NCI-H345 (cell line): ENCODE data around the gene ZBTB44.
"Not testable (repeated sequence)": the region's sequence is repeated elsewhere in the genome, so short reads cannot be mapped to it uniquely, and the experiment has no call there.

Experiments
- DNase-seq: peaks from one replicate; lab custom pipeline; 2025; lab: John Stamatoyannopoulos, UW

Gene ZBTB44

GRCh38 chr11:130246738-130247137, 68.0 kb downstream of the ZBTB44 start:
- DNase-seq = no peak

GRCh38 chr11:130246270-130246669, 68.4 kb downstream of the ZBTB44 start:
- DNase-seq = no peak

GRCh38 chr11:130245375-130245774, 69.3 kb downstream of the ZBTB44 start:
- not testable (repeated sequence) for DNase-seq

GRCh38 chr11:130244848-130245247, 69.9 kb downstream of the ZBTB44 start:
- no peak for DNase-seq

DNA sequence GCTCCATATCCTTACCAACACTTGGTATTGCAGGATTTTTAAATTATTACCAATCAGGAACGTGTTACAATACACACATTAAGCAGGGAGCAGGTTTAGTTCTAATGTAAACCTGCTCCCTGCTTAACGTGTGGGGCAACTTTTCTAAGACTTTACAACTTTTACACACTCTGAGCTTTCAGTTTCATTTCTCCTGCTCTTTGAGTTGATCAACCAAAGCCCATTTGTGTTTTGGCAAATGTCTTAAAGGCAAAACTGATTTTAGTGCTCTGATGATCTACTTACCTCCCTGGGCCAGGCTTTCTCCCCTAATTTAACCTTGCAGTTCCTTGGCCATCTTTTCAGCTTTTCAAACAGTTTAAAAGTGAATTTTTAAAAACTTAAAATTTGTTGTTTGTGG, 70.9 kb downstream of the ZBTB44 start:
- DNase-seq = no peak

GRCh38 chr11:130241713-130242112, 73.0 kb downstream of the ZBTB44 start:
- DNase-seq = no peak

DNA sequence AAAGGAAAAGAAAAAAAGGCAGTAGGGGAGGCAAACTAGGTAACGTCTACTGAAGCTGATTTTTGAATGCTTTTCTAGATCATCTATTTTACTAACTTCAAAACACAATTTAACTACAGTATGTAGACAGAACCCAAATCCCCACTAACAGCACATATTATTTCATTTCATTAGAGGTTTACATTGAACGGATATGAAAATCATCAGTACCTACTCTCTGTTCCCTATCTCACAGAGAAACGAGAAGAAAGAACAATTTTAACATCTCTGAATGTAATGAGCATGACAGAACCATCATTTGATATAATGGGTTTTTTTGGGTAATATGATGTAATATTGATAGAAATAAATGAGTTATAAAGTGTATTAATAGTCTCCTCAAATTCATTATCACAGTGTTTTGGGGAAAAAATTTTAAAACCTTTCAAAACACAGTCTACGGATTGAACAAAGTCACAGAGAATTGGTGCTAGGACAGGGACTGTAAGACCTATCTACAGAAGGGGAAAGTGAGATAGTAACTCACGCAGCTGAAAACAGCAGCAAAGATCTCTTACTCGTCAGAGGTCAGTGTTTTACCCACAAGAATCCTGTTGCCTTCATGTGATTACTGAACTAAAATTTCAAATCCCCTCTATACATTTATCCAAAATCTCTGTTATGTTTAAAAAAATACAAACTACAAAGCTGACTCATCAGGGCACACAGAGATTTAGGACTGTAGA, 77.3 kb downstream of the ZBTB44 start:
- DNase-seq = no peak

DNA sequence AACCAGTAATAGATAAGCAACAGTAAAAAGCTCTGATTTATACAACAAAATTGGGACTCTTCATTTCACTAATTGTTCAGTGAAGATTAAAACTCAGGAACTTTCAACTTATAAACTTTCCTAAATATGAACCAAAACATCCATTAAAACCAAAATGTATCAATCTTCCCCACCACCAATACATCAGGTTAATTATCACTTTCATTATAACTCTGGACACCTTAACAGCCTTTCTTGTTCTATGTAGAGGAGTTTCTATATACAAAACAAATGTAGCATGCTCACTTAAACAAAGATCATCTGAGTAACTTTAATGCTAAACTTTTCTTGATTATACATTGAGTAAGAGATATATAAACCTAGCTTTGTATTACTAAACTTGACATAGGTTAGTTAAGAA, 80.4 kb downstream of the ZBTB44 start:
- no peak for DNase-seq

- not testable (repeated sequence) for DNase-seq
Observed at GRCh38 chr11:130233888-130234287, 80.8 kb downstream of the ZBTB44 start.

GRCh38 chr11:130233486-130233885, 81.2 kb downstream of the ZBTB44 start:
- DNase-seq = not testable (repeated sequence)

DNA sequence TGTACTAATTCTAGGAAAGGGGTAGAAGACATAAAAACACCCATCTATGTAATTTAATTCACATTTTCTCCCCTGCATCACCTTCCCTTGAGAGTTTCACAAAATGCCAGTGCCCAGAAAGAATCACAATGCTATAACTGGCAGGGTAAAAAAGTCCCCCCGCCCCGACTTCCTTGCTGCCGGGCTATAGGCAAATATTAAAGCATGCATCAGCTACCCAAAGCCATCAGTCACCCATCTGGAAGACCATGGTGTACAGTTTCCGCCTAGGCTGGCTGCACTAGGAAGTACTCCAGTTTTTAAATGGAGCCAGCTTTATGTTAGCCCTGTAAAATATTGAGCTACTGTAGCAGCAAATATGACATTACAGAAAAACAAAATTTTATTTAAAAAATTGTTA, 87.3 kb downstream of the ZBTB44 start:
- no peak for DNase-seq

GRCh38 chr11:130223291-130223971, 91.3 kb downstream of the ZBTB44 start:
- no peak for DNase-seq

GRCh38 chr11:130220311-130221035, 94.2 kb downstream of the ZBTB44 start:
- DNase-seq = no peak

- no peak for DNase-seq
Observed at GRCh38 chr11:130219148-130219547, 95.6 kb downstream of the ZBTB44 start.

GRCh38 chr11:130218501-130219070, 96.1 kb downstream of the ZBTB44 start:
- DNase-seq = no peak

- no peak for DNase-seq
Observed at GRCh38 chr11:130217133-130218031, 97.3 kb downstream of the ZBTB44 start.

GRCh38 chr11:130216591-130217132, 98.1 kb downstream of the ZBTB44 start:
- DNase-seq = no peak

- DNase-seq = no peak
Observed at GRCh38 chr11:130216221-130216550, 98.5 kb downstream of the ZBTB44 start.

GRCh38 chr11:130215531-130216220, 99.0 kb downstream of the ZBTB44 start:
- no peak for DNase-seq

DNA sequence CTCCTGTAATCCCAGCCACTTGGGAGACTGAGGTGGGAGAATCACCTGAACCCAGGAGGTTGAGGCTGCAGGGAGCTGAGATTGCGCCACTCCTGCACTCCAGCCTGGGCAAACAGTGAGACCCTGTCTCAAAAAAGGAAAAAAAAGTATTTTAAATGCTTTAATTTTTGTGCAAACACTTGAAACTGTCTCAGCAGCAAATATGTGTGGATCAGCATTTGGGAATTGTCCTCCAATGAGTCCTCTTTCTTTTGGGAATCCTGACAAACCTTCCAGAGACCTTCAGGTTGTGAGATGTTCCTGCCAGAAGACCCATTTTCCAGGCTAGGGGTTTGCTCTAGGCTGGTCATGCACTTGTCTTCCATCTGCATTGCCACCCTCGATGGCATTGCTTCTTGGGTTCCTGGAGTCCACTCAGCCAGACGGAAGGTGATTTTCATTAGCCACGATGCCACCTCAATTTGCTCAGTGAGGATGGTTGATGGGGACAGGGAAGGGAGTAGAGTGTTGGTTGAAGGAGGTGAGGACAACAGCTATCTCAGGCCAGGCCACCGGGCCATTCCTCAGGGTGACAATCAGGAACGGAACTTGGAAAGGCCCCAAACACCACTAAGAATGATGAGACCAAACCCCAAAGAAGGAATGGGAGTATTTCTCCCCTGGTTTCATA, 99.7 kb downstream of the ZBTB44 start:
- no peak for DNase-seq
